AG09319 (cell line): ENCODE data around the gene SHQ1.

Experiments used
- DNase-seq: peaks from one replicate; pipeline ENCODE4 v3.0.0-alpha.2; 2010; ENCODE audit warnings: low read depth; ENCODE audit errors: extremely low read depth
- CTCF ChIP-seq: IDR thresholded peaks from 2 replicates; pipeline ENCODE4 v1.5.1; 2011; ENCODE audit warnings: low read depth, mild to moderate bottlenecking, inconsistent platforms, low read length, moderate library complexity

SHQ1 gene

DNA sequence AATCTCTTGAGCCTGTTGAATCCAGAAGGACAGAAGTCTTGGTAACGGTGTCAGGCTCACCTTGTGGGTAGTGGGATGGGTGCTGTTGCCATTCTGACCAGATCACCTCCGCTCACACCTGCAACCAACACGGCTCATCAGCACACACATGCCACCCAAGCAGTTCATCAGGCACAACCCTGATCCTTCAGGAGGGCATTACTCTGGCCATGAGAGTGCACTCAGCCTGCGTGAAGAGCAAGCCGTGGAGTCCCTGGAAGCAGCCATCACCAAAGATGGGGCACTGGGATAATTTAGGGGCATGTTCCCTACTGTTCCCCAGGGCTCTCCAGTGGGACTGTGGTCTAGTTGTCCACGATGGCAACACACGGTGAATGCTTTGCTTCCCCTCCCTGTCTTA lies 120.5 kb downstream of the SHQ1 start:
- TF ChIP-seq CTCF: no peak
- no peak for DNase-seq

- DNase-seq: no peak
- no peak for TF ChIP-seq CTCF
Observed at GRCh38 chr3:72727172-72727571, 121.1 kb downstream of the SHQ1 start.

DNA sequence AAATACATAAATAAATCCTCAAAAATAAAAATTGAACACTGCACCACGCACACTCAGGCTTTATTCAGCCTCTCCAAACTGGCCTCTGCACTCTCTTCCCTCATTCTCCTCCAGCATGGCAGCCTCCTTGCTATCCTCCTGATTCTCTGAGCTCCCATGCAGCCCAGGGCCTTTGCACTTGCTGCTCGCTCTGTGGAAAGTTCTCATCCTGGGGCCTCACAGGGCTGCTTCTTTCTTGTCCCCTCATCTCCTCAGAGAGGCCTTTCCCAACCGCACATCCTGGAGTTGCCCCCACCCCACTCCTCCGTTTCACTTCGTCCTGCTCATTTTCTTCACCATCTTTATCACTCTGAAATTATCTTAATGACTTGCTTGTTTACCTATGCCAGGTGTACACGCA lies 123.0 kb downstream of the SHQ1 start:
- DNase-seq: no peak
- TF ChIP-seq CTCF: no peak

GRCh38 chr3:72724070-72724469 lies 124.2 kb downstream of the SHQ1 start:
- DNase-seq: no peak
- no peak for TF ChIP-seq CTCF

- peak; percentile 2 for DNase-seq
- TF ChIP-seq CTCF: no peak
Observed at GRCh38 chr3:72722930-72723726, 125.1 kb downstream of the SHQ1 start.

DNA sequence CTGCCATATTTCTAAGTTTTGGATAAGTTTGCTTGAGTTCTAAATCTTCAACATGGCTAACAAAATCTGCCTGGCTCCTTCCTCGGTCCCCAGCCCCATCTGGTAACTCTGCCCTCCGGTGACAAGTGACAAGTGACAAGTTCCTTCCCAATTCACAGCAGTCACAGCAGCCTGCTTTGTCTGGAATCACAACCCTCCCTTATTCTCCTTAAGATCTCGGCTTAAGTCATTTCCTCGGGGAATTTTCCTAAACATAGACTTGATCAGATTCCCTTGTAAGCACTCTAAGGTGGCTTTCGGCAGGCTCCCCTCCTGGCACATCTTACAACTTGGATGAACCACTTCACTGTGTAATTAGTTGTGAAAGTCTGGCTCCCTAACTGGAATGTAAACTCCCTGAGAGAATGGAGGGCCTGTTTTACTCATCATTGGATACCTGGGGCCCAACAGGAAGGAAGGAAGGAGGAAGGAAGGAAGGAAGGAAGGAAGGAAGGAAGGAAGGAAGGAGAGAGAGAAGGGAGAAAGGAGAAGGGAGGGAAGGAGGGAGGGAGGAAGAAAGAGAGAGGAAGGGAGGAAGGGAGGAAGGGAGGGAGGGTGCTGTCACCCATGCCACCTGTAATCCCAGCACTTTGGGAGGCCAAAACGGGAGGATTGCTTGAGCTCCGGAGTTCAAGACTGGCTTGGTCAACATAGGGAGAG lies 126.4 kb downstream of the SHQ1 start:
- DNase-seq: no peak
- no peak for TF ChIP-seq CTCF

DNA sequence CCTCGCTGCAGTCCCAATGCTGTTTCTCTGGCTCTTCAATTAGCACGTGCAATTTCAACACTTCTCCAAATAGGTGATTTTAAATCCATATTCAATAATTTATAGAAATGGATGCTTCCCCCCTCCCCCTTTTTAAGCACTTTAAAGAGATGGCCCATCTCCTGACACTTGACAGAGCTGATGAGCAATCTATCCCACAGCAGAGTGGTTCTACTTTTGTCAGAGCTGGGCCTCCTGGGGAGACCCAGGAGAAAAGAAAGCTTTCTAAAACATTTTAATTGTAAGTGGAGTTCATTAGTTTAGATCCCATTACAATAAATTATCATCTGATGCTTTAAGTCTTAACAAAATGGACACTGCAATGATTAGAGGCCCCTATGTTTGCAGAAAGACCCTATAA lies 127.7 kb downstream of the SHQ1 start:
- DNase-seq: no peak
- TF ChIP-seq CTCF: no peak
